Glomerular visceral epithelial cell (primary cell): Measurements from ENCODE around the gene ACACA.
A peak's percentile ranks its signal among the peaks of the same experiment; 100 is the strongest.
"Not testable (repeated sequence)": the region's sequence is repeated elsewhere in the genome, so short reads cannot be mapped to it uniquely, and the experiment has no call there.

Experiments
- DNase-seq: peaks from one replicate; pipeline ENCODE4 v3.0.0-alpha.2; 2016; ENCODE audit errors: extremely low spot score

Gene ACACA

DNA sequence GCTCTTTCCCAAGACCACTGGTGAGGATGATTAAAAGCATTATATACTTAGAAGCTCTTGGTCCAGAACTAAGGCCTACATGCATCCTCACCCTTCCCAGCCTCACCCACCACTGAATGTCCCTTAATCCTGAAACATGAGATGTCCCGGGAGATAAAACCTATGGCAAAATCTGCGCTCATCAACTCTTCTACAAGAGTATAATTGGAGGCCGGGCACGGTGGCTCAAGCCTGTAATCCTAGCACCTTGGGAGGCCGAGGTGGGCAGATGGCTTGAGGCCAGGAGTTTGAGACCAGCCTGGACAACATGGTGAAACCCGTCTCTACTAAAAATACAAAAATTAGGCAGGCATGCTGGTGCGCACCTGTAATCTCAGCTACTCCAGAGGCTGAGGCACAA is 13.3 kb downstream of the ACACA start:
- no peak for DNase-seq

DNA sequence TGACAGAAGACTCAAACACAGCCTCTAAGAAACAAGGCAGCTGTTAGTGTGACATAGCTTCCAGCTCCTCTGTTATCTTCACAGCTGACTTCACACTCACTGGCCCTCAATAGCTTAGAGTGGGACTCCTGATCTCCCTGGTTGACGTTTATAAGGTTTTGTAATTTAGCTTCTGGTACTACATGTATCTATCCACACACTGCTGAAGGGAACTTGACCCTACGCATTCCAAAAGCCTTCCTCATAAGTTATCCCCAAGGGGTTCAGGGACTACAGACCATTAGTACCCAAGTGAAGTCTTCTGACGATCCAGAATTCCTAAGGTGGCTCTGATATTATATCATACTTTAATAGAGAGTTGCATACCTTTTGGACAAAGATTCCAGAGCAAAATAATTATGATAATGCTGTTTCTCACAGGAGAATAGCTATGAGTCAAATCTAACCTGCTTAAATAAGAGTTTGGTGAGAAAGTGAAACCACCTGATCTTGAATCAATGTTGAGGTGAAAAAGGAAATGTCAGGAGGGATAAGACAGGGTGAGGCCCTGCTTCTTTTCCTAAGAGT is 14.5 kb downstream of the ACACA start:
- peak; percentile 73 for DNase-seq

DNA sequence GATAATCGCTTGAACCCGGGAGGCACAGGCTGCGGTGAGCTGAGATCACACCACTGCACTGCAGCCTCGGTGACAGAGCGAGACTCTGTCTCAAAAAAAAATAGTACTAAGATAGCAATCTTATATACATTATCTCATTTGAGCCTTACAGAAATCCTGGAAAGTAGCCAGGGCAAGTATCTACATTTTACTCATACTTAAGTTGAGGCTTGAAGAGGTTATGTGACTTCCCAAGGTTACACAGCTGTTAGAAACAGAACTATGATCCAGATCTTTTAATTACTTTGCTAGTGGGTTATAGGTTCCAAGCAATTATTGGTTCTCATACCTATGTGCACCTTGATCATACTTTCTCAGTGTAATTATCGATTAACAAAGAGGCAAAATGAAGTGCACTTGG is 15.5 kb downstream of the ACACA start:
- DNase-seq = no peak

DNA sequence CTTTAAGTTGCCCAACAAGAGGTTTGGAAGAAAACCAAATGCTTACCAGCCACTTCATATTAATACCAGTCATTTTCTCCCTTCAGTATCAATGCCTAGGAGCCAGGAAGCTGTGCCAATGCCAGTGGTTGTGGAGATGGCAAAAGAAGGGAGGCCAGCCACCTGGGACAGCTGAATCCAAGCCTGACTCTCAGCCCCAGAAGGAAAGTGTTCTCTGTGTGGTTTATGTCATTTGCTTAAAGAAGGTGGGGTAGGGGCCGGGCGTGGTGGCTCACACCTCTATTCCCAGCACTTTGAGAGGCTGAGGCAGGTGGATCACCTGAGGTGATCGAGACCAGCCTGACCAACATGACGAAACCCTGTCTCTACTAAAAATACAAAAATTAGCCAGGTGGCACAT is 17.5 kb downstream of the ACACA start:
- no peak for DNase-seq

DNA sequence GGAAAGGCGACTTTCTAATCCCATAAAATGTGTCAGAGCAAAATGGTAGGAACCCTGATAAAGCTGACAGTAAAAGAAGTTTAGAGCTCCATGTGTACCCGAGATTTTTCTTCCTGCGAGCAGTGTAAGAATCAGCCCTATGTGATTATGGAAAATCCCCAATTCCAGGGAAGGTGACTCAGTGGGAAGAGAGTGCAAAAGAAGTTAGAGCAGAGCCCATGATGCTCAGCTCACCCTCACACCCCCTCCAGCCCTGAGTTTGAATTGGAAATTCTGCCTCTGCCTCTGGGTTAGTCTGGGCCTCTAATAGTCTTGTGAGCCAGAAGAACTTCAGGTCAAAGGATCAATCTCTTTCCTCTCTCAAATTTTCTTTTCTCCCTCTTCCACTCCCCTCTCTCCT is 18.4 kb downstream of the ACACA start:
- DNase-seq = peak; percentile 41

DNA sequence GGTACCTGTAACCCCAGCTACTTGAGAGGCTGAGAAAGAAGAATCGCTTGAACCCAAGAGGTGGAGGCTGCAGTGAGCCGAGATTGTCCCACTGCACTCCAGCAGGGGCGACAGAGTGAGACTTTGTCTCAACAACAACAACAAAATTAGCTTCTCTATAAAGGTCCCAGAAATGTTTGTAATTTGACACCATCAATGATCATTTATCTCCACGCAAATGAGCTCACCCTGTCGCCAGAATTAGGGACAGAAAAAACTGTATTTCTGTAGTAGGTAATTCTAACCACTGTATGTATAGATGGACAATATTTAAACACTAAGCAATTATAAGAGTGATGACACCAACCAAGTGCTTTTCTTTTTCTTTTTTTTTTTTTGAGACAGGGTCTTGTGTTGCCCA is 20.2 kb downstream of the ACACA start:
- DNase-seq = no peak

DNA sequence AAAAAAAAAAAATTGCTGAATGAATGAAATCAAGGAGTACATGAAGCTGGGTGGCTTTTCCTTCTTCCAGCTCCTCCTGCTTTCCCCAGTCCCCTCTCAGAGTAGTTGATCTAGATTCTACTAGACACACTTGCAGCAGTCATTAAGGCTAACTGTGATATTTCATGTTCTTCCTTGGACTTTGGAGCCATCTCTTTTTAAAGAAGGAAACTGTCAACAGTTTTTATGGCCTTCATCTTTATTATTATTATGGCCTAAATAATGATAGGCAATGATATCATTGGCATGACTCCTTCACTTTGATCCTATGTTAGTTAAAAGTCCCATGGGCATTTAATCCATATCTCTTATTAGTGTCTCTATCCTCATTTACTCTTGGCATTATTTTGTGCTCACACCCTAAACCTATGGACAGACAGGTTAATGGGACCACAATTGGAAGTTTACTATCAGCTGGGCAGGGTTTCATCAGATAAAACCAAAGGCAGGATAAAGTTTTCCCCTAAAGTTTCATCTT is 21.1 kb downstream of the ACACA start:
- no peak for DNase-seq

DNA sequence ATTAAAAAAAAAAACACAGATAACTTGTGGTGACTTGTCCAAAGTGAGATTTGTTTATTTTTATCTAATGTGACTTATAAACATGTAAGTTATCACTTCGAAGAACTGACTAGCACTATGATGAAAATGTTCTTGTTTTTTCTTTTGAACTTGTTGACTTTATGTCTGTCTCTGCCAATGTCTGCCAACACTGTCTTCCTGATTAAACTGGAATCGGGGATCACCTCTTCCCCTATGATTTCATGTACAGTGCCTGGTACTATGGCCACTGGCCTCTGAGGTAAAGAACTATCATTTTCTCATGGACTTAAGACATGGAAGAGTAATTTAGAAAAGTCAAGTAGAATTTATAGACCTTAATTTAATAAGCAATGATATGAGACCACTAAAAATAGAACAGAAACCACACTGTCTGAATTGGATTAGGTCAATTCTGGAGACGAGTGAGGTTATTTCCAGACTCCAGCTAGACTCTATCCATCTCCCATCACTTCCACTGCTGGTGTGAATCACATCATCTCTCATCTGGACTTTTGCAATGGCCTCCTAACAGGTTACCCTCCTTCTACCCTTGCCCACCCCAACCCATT is 22.0 kb downstream of the ACACA start:
- no peak for DNase-seq

DNA sequence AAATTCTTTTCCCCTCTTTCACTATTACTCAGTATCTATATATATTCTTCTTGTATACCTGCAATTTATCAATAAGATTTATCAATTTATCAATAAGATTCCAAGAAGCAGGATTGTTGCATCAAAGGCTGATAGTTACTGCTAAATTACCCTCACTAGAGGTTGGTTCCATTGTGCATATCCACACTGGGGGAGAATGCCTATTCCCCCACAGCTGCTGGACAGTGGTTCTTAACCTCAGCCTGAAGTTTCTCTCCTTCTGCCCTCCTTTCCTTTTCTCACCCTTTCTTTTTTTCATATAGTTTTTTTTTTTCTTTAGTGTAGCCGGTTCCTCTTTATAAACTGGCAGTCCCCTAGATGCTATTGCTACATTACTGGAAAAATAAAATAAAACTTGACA is 24.6 kb downstream of the ACACA start:
- DNase-seq = no peak

DNA sequence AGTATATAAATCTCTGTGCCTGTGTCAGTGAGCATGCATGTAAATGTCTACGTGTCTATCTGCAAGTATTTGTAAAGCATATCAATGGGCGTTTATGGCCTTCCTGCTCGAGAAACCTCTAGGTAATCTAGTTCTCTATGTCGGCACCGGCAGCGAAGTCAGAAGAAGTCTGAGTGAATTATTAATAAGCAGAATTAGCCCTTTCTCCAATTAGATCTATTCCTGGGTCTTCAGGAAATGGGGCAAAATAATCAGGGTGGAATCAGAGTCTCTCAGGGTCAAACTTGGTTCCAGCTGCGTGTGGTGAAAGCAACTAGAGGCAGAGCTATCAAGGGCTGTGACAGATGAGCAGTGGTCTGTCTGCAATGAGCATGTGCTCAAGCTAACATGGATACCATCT is 30.9 kb downstream of the ACACA start, which contains the start of gene C17orf78:
C17orf78 (plus strand) TSS at position 280 of the 400 bp plus-strand sequence; CDS start at position 388, 108 bp downstream.
- no peak for DNase-seq

DNA sequence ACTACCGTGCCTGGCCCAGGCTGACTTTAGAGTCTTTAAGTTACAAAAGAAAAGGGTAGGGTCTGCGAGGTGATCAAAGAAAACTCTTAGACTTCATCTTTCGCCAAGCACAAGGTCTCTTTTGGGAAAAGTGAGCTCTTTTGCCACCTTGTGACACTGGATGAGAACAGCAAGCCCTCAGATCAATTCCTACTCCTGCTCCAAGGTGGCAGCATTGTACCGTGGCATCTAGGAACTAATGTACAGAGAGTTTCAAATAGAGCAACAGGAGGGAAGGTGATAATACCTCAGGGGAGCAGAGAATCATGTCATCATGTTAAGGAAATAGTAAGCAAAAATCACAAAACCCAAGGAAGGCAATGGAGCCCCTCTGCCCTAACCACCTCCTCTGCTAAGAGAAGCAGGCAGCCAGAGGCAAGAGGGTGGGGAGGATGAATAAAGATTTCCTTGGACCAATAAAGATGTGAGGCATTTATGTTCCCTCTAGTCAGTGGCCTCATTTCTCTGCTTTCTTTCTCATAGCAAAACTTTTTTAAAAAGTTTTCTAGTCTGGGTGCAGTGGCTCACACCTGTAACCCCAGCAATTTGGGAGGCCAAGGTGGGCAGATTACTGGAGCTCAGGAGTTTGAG is 33.0 kb downstream of the ACACA start:
- peak; percentile 87 for DNase-seq

DNA sequence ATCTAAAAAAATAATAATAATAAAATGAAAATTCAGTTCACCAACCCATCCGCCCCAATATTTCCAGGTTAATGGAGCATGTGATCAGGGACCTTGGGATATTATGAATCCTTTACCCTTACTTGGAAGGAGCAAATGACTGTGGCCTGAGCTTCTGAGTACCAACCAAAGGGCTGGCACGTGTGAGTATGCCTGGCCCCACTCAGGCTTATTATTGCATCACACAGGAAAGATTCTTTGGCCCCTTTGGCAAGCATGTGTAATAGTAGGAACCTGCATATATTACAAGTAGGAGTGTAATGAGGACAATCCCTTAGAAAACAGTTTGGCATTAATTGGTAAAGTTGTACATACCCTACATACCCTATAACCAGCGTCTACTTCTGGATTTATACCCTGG is 38.1 kb downstream of the ACACA start:
- DNase-seq = no peak

DNA sequence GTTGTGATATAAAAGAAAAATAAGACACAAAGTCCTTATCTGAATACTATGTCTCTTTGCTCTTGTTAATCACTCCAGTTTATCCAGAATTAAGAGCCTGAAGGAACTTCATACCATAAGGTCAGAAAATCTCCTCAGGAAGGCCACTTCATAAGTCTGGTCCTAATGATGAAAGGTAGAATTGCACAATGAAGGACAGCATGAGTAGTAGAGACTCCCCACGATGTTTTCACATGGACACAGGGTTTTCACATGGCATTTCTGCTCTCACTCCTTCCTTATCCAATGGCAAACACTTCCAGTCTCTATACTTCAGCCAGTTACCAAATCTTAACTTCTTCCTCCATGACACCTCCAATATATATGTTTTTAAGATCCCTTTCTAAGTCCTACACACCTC is 41.0 kb downstream of the ACACA start:
- DNase-seq = no peak

DNA sequence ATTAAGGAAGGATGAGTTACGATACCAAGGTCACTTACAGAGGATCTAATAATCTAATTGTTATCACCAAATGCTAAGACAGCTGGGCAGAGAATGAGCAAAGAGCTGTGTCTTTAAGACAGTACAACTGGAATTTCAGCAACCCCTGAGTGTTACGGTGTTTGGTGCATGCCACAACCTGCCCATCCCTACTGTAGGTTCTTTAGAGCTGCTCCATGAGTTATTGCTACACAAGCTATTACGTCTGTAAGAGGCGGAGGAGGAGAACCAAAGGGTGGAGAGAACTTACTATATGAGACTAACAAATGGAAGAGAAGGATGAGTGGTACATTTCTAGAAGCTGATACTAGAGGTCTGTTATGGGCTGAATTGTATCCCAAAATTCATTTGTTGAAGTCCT is 45.1 kb downstream of the ACACA start:
- DNase-seq = no peak

DNA sequence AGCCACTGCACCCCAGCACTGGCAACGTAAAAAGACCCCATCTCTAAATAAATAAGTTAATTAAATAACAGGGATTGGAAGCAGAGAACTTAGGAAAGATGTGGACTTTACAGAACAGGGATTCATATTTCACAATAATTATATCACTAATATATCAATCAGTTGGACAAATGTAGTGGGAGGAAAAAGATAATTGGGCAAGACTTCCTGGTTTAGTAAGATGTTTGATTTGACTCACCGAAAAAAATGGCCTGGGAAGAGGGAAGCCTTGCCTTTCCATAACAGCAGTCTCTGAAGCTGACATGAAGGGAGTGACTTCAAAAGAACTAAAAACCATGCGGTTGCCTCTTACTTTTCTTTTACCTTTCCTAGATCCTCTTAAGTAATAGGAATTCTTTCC is 46.0 kb downstream of the ACACA start:
- no peak for DNase-seq

DNA sequence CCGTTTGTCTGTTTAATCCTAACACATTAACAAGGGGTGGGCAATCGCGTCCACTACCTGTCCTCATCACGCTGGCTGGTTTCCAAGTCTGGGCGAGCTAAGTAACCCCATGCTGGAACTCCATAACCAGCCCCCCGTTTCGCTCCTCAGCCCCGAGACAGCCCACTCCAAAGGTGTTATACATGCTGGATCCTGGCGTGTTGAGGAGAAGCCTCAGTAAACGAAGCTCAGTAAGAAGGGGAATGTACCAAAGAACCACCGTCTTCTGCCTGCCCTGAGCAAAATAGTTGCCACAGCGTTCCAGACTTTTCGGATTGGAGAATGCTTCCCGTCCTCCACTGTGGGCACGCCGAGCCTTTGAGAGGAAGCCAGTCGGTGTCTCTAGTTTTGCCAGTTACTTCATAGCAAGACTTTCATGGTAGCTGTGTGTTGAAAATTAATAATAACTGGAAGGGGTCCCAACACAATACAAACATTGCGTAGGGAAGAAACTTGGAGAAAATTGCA is 46.9 kb downstream of the ACACA start:
- DNase-seq = no peak

DNA sequence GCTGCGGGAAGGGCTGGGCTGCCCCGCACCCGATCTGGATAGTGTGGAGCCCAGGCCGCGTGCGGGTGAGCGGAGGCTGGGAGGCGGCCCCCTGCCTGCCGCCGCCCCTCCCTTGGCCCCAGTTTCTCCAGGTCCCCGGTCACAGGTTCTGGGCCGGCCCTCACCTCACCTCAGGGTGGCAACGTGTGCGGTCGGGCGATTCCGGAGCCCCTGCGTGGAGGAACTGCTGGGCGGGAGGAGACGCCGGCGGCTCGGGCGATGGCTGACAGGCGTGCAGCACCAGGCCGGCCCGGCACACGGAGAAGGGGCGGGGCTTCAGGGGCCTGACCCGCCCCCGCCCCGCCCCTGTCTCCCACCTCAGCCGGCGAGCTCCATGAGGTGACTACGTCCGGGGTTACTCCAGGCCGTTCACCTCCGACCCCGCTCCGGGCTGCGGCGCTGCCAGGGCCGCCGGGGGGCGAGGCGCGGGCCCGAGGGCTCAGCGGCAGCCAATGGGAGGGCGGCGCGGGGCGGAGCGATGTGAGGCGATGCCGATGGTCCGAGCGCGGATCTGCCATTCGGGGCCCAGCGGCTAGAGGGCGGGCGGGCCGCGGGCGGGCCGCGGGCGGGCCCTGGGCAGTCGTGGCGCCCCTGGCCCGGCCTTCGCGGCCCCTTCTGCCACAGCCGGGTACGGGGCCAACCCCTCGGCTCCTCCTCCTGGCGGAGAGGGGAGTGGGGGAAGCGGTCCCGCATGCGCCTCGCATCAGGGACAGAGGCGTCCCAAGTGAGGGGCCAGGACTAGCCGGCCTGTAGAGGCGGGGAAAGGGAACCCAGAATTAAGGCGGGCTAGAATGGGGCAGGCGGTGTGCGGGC is 47.6 kb downstream of the ACACA start:
- peak; percentile 98 for DNase-seq

DNA sequence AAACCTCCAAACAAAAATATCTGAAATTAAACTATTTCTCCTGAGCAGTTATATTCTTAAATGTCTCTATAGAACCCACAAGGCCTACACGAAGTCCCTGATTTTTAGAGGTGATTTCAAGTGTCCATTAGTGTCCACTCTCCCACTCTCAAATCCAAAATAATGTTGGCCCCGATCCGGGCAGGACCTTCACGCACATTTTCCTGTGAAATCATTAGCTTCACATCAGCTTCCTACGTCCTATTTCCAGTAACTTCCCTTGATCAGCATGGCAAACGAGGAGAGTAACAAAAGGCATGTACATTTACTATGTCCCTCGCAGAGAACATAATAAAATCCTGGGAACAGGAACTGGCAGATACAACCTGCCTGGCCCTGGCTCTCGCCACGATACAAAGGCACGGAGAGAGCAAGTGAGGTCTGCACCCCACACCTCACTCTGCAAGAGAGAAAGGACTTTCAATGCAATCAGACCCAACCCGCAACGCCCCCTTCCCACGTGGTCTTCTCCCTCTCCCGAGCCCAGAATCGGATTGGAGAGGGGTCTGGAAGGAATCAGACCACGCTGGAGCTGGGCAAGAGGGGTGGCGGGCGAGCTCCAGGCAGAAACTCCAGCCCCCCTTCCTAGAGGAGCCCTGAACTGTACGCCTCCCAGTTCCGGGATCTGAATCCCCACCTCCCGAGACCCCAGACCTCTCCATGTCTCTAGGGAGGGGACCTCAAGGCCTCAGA is 48.4 kb downstream of the ACACA start:
- DNase-seq = peak; percentile 67

DNA sequence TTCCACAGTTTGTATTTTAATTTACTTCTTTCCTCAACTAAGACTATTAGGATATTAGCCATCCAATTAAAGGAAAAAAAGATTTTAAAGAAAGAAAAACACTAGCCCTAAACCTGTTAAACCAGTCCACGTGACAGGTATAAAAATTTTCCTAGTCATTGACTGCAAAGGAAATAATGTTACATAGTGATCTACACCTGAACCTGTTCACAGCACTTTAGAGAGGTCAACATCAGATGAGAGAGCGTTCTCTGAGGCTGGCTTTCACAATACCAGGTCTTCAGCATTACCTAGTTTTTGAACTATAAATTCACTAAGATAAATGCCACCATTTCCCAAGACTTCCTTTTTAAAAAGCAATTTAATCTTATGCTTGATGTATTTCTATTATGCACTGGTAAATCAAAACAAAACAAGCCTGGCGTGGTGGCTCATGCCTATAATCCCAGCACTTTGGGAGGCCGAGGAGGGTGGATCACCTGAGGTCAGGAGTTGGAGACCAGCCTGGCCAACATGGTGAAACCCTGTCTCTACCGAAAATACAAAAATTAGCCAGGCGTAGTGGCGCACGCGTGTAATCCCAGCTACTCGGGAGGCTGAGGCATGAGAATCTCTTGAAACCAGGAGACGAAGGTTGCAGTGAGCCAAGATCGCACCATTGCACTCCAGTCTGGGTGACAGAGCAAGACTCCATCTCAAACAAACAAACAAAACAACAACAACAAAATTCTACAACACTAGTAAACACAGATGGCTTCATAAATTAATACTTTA is 49.7 kb downstream of the ACACA start:
- DNase-seq = not testable (repeated sequence)

DNA sequence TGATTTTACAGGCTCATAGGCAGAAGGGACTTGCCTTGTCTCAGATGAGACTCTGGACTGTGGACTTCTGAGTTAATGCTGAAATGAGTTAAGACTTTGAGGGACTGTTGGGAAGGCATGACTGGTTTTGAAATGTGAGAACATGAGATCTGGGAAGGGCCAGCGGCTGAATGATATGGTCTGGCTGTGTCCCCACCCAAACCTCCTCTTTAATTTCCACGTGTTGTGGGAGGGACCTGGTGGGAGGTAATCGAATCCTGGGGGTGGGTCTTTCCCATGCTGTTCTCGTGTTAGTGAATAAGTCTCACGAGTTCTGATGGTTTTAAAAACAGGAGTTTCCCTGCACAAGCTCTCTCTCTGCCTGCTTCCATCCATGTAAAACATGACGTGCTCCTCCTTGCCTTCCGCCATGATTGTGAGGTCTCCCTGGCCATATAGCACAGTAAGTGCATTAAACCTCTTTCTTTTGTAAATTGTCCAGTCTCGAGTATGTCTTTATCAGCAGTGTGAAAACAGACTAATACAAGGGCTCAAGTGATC is 59.7 kb downstream of the ACACA start:
- not testable (repeated sequence) for DNase-seq
